Activated naive CD8-positive, alpha-beta T cell treated with anti-CD3 and anti-CD28 coated beads, Interleukin-2, amount 10 ng/mL, durations not matched to agents 7 days and 5 days (primary cell): Measurements from ENCODE around the gene PCDHB8. TPM values are rescaled to one million over a fixed set of nuclear protein-coding genes. Genes with fewer than 3 reads are reported as not detected.
"Not testable (repeated sequence)": the region's sequence is repeated elsewhere in the genome, so short reads cannot be mapped to it uniquely, and the experiment has no call there.

Experiments used
- ATAC-seq: fragments of 150-1000 bp; cut with Tn5 transposase; one replicate; pipeline ENCODE4 v1.10.0; 2021; ENCODE audit warnings: low read depth, moderate library complexity
- POLR2A ChIA-PET: fragments of 350-600 bp; sonication (Branson Sonifier 250); formaldehyde crosslinking; loops from one replicate; lab custom pipeline; 2021; ENCODE audit warnings: antibody characterized with exemption; lab: Charles Lee
- DNase-seq: peaks from one replicate; pipeline ENCODE4 v3.0.0; 2021
- H3K27ac Mint-ChIP-seq: one replicate; pipeline ENCODE4 v1.8.0; 2022; ENCODE audit warnings: mild to moderate bottlenecking, mixed read lengths
- H3K27me3 Mint-ChIP-seq: one replicate; pipeline ENCODE4 v1.8.0; 2022; ENCODE audit warnings: mild to moderate bottlenecking, moderate library complexity, mixed read lengths
- H3K36me3 Mint-ChIP-seq: one replicate; pipeline ENCODE4 v1.8.0; 2021; ENCODE audit warnings: mild to moderate bottlenecking, mixed read lengths
- H3K4me1 Mint-ChIP-seq: one replicate; pipeline ENCODE4 v1.8.0; 2021; ENCODE audit warnings: mixed read lengths
- H3K4me3 Mint-ChIP-seq: one replicate; pipeline ENCODE4 v1.8.0; 2022; ENCODE audit warnings: mild to moderate bottlenecking, moderate library complexity, mixed read lengths
- H3K9me3 Mint-ChIP-seq: one replicate; pipeline ENCODE4 v1.8.0; 2021; ENCODE audit warnings: mixed read lengths
- total RNA-seq, 2 experiments: library from RNA; stranded (reverse); gene quantifications; one replicate each; pipeline ENCODE4 v1.2.3, GENCODE V29; 2021

Gene PCDHB8
- total RNA-seq, 2 experiments from 2014 or later: not detected

DNA sequence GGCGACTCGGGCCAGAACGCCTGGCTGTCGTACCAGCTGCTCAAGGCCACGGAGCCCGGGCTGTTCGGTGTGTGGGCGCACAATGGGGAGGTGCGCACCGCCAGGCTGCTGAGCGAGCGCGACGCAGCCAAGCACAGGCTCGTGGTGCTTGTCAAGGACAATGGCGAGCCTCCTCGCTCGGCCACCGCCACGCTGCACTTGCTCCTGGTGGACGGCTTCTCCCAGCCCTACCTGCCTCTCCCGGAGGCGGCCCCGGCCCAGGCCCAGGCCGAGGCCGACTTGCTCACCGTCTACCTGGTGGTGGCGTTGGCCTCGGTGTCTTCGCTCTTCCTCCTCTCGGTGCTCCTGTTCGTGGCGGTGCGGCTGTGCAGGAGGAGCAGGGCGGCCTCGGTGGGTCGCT lies 16.7 kb downstream of the PCDHB8 start:
- DNase-seq, ATAC-seq, H3K4me1 Mint-ChIP-seq, H3K36me3 Mint-ChIP-seq, H3K27me3 Mint-ChIP-seq, H3K4me3 Mint-ChIP-seq, H3K27ac Mint-ChIP-seq, POLR2A ChIA-PET: not testable (repeated sequence)
- peaks cover 22% of the 10 kb centered on the region for H3K9me3 Mint-ChIP-seq

DNA sequence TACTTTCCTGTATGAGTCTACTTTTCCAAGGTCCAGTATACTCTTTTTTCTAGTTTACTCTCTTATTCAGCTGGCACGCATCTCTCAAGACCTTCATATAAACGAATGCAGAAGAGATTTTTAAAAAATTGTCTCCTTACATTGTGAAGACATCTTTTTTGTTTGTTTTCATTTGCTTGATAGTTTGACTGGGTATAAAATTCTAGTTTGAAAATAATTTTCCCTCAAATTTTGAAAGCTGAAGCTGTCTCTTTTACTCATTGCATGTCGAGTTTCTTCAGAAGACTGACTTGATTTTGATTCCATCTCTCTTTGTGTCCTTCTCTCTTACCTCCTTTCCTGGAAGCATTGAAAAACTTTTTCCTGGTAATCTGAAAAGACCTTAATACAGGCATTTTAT lies 18.8 kb downstream of the PCDHB8 start:
- Mint-ChIP-seq H3K4me3 (no peak overlapping the region), H3K27ac (no peak overlapping the region), H3K4me1 (no peaks in the 10 kb centered on the region), H3K9me3 (peaks cover 30% of the 10 kb centered on the region), H3K36me3 (peaks cover 1% of the 10 kb centered on the region), H3K27me3 (peaks cover 8% of the 10 kb centered on the region)
- ATAC-seq (no peak), DNase-seq (no peak)
- POLR2A ChIA-PET: no interaction called here

GRCh38 chr5:141199359-141200235 lies 22.0 kb downstream of the PCDHB8 start, which contains the start of gene PCDHB11:
Gene PCDHB11, plus strand, starts transcription at chr5:141199627. Its CDS starts 148 bp downstream, at chr5:141199775.
- no peak for ATAC-seq
- DNase-seq: no peak
- Mint-ChIP-seq H3K9me3 (peaks cover 19% of the 10 kb centered on the region), H3K36me3 (no peaks in the 10 kb centered on the region), H3K4me3 (no peak within 1 kb of the TSS), H3K4me1 (no peaks in the 10 kb centered on the region), H3K27ac (no peak within 1 kb of the TSS), H3K27me3 (peaks cover 4% of the 10 kb centered on the region)
- POLR2A ChIA-PET: no interaction called here

GRCh38 chr5:141201126-141201525 lies 23.5 kb downstream of the PCDHB8 start:
- H3K4me1 Mint-ChIP-seq, DNase-seq, H3K36me3 Mint-ChIP-seq, H3K4me3 Mint-ChIP-seq, H3K27ac Mint-ChIP-seq, H3K27me3 Mint-ChIP-seq, POLR2A ChIA-PET, ATAC-seq: not testable (repeated sequence)
- H3K9me3 Mint-ChIP-seq: peaks cover 19% of the 10 kb centered on the region

GRCh38 chr5:141201646-141202045 lies 24.1 kb downstream of the PCDHB8 start:
- H3K27ac Mint-ChIP-seq, H3K4me1 Mint-ChIP-seq, POLR2A ChIA-PET, H3K4me3 Mint-ChIP-seq, H3K36me3 Mint-ChIP-seq, H3K27me3 Mint-ChIP-seq, DNase-seq, ATAC-seq: not testable (repeated sequence)
- H3K9me3 Mint-ChIP-seq: peaks cover 14% of the 10 kb centered on the region

- Mint-ChIP-seq H3K36me3 (no peaks in the 10 kb centered on the region), H3K4me1 (no peaks in the 10 kb centered on the region), H3K27ac (no peak within 1 kb of the TSS), H3K27me3 (peaks cover 13% of the 10 kb centered on the region), H3K9me3 (peaks cover 7% of the 10 kb centered on the region), H3K4me3 (no peak within 1 kb of the TSS)
- ATAC-seq: no peak
- POLR2A ChIA-PET: no interaction called here
- no peak for DNase-seq
These were observed 30.9 kb downstream of the PCDHB8 start, which contains the start of gene PCDHB12 for GRCh38 chr5:141208478-141208877. Gene PCDHB12, plus strand, starts transcription at chr5:141208719. Its CDS starts 189 bp downstream, at chr5:141208908.

DNA sequence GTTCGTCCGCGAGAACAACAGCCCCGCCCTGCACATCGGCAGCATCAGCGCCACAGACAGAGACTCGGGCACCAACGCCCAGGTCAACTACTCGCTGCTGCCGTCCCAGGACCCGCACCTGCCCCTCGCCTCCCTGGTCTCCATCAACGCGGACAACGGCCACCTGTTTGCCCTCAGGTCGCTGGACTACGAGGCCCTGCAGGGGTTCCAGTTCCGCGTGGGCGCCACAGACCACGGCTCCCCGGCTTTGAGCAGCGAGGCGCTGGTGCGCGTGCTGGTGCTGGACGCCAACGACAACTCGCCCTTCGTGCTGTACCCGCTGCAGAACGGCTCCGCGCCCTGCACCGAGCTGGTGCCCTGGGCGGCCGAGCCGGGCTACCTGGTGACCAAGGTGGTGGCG lies 32.7 kb downstream of the PCDHB8 start:
- ATAC-seq, H3K27ac Mint-ChIP-seq, POLR2A ChIA-PET, H3K36me3 Mint-ChIP-seq, DNase-seq, H3K4me1 Mint-ChIP-seq, H3K4me3 Mint-ChIP-seq: not testable (repeated sequence)
- H3K27me3 Mint-ChIP-seq: peaks cover 17% of the 10 kb centered on the region
- H3K9me3 Mint-ChIP-seq: peaks cover 13% of the 10 kb centered on the region

DNA sequence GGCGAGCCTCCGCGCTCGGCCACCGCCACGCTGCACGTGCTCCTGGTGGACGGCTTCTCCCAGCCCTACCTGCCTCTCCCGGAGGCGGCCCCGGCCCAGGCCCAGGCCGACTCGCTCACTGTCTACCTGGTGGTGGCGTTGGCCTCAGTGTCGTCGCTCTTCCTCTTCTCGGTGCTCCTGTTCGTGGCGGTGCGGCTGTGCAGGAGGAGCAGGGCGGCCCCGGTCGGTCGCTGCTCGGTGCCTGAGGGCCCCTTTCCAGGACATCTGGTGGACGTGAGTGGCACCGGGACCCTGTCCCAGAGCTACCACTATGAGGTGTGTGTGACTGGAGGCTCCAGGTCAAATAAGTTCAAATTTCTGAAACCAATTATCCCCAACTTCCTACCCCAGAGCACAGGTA lies 33.3 kb downstream of the PCDHB8 start:
- DNase-seq, H3K4me3 Mint-ChIP-seq, POLR2A ChIA-PET, ATAC-seq, H3K4me1 Mint-ChIP-seq, H3K27ac Mint-ChIP-seq, H3K36me3 Mint-ChIP-seq: not testable (repeated sequence)
- peaks cover 19% of the 10 kb centered on the region for H3K27me3 Mint-ChIP-seq
- H3K9me3 Mint-ChIP-seq: peaks cover 14% of the 10 kb centered on the region

- peaks cover 22% of the 10 kb centered on the region for H3K27me3 Mint-ChIP-seq
- H3K36me3 Mint-ChIP-seq, H3K4me1 Mint-ChIP-seq, H3K4me3 Mint-ChIP-seq, ATAC-seq, DNase-seq, POLR2A ChIA-PET, H3K27ac Mint-ChIP-seq: not testable (repeated sequence)
- H3K9me3 Mint-ChIP-seq: peaks cover 18% of the 10 kb centered on the region
These were observed 36.2 kb downstream of the PCDHB8 start, which contains the start of gene PCDHB13 for GRCh38 chr5:141213656-141214339. Gene PCDHB13, plus strand, starts transcription at chr5:141213919. Its CDS starts 205 bp downstream, at chr5:141214124.

- Mint-ChIP-seq H3K27me3 (peaks cover 14% of the 10 kb centered on the region), H3K9me3 (peaks cover 21% of the 10 kb centered on the region)
- POLR2A ChIA-PET, H3K36me3 Mint-ChIP-seq, ATAC-seq, DNase-seq, H3K4me1 Mint-ChIP-seq, H3K4me3 Mint-ChIP-seq, H3K27ac Mint-ChIP-seq: not testable (repeated sequence)
These were observed 37.0 kb downstream of the PCDHB8 start for GRCh38 chr5:141214583-141214982.

GRCh38 chr5:141215504-141215903 lies 37.9 kb downstream of the PCDHB8 start:
- H3K4me1 Mint-ChIP-seq, H3K36me3 Mint-ChIP-seq, POLR2A ChIA-PET, H3K4me3 Mint-ChIP-seq, H3K27me3 Mint-ChIP-seq, ATAC-seq, H3K27ac Mint-ChIP-seq, DNase-seq: not testable (repeated sequence)
- H3K9me3 Mint-ChIP-seq: peaks cover 18% of the 10 kb centered on the region

DNA sequence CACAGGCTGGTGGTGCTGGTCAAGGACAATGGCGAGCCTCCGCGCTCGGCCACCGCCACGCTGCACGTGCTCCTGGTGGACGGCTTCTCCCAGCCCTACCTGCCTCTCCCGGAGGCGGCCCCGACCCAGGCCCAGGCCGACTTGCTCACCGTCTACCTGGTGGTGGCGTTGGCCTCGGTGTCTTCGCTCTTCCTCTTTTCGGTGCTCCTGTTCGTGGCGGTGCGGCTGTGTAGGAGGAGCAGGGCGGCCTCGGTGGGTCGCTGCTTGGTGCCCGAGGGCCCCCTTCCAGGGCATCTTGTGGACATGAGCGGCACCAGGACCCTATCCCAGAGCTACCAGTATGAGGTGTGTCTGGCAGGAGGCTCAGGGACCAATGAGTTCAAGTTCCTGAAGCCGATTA lies 38.4 kb downstream of the PCDHB8 start:
- H3K4me1 Mint-ChIP-seq, H3K4me3 Mint-ChIP-seq, H3K27ac Mint-ChIP-seq, H3K27me3 Mint-ChIP-seq, H3K36me3 Mint-ChIP-seq, POLR2A ChIA-PET, ATAC-seq, DNase-seq: not testable (repeated sequence)
- peaks cover 16% of the 10 kb centered on the region for H3K9me3 Mint-ChIP-seq

- Mint-ChIP-seq H3K4me1 (peaks cover 1% of the 10 kb centered on the region), H3K27ac (no peak within 1 kb of the TSS), H3K36me3 (no peaks in the 10 kb centered on the region), H3K27me3 (peaks cover 7% of the 10 kb centered on the region), H3K9me3 (peaks cover 9% of the 10 kb centered on the region), H3K4me3 (no peak within 1 kb of the TSS)
- DNase-seq (no peak), ATAC-seq (no peak)
- POLR2A ChIA-PET: interaction anchor here (0.7 kb wide), 1 partner anchor 116 kb away, joined by 3 read pairs; no protein-coding TSS in a partner anchor
These were observed 45.7 kb downstream of the PCDHB8 start, which contains the start of gene PCDHB14 for GRCh38 chr5:141223112-141223783. Gene PCDHB14, plus strand, starts transcription at chr5:141223343. Its CDS starts 163 bp downstream, at chr5:141223506.
